ENCODE data around the gene MRPS12. TPM values are rescaled to one million over a fixed set of nuclear protein-coding genes. Genes with fewer than 3 reads are reported as not detected.

MRPS12 gene
- total and polyA plus RNA-seq, 9 of the 15 experiments (the other 6 are each of a cell fraction or from before 2014, with no cell fraction given): 8.1 to 174 (median 52.0) TPM

- TF ChIP-seq NKRF (IDR thresholded peaks at IDR 0.05; ENCODE audit: borderline replicate concordance): peak; percentile 36; the same call in 1 of the 2 replicates
- TF ChIP-seq KDM1A (IDR thresholded peaks at IDR 0.05): peak; percentile 28 to 81; a peak in 2 of 4 replicates
- TF ChIP-seq STAT5B (CRISPR knock-in tag; IDR thresholded peaks at IDR 0.05): no peak
- peak in 1 of 2 experiments; percentile 39; a peak in 2 of 4 replicates for TF ChIP-seq MNT (conservative IDR thresholded peaks at IDR 0.05)
- TF ChIP-seq ETV6 (IDR thresholded peaks at IDR 0.05; ENCODE audit: borderline replicate concordance in 1 of 2, low read depth in 2 of 2, low read length in 1 of 2): no peak
- no peak for TF ChIP-seq ETV6 (CRISPR knock-in tag; IDR thresholded peaks at IDR 0.05; ENCODE audit: borderline replicate concordance)
- TF ChIP-seq CBX8 (IDR thresholded peaks at IDR 0.05; ENCODE audit: borderline replicate concordance, extremely low read depth, low read depth, low read length, poor library complexity, severe bottlenecking): no peak
- peak; percentile 69 for TF ChIP-seq HDAC2 (IDR thresholded peaks at IDR 0.05)
- TF ChIP-seq POLR3A (IDR thresholded peaks at IDR 0.05; ENCODE audit: borderline replicate concordance, extremely low read depth, insufficient read depth, insufficient read length): no peak
- no peak for TF ChIP-seq SNRNP70 (optimal IDR thresholded peaks at IDR 0.05; ENCODE audit: low read depth, low read length)
- TF ChIP-seq SMARCE1 (IDR thresholded peaks at IDR 0.05): no peak
- no peak for TF ChIP-seq NFIX (CRISPR knock-in tag; IDR thresholded peaks at IDR 0.05; ENCODE audit: low read depth)
- peak; percentile 52; the same call in 1 of the 2 replicates for TF ChIP-seq CREM (IDR thresholded peaks at IDR 0.05; ENCODE audit: low read depth)
- no peak for TF ChIP-seq NR2C2 (CRISPR knock-in tag; IDR thresholded peaks at IDR 0.05)
- TF ChIP-seq NR2C2 (tag; IDR thresholded peaks at IDR 0.05): peak; percentile 94
- no peak for TF ChIP-seq MAX (CRISPR knock-in tag; IDR thresholded peaks at IDR 0.05)
- TF ChIP-seq ETV1 (tag; conservative IDR thresholded peaks at IDR 0.05; ENCODE audit: low read depth): no peak
- peak; percentile 6 for TF ChIP-seq TBP (optimal IDR thresholded peaks at IDR 0.05; ENCODE audit: low read depth, low read length)
- no peak for TF ChIP-seq RBM39 (optimal IDR thresholded peaks at IDR 0.05; ENCODE audit: low read depth, low read length)
- no peak for TF ChIP-seq THRAP3 (IDR thresholded peaks at IDR 0.05; ENCODE audit: borderline replicate concordance)
- no peak for TF ChIP-seq MCM2 (IDR thresholded peaks at IDR 0.05; ENCODE audit: low read depth)
- TF ChIP-seq EWSR1 (IDR thresholded peaks at IDR 0.05; ENCODE audit: borderline replicate concordance, low read depth, partially characterized antibody): no peak
- no peak for TF ChIP-seq KHSRP (IDR thresholded peaks at IDR 0.05)
- 0 out of 2 replicates have a peak, but pooled peaks have one; percentile 35 for TF ChIP-seq ZFP91 (CRISPR knock-in tag; IDR thresholded peaks at IDR 0.05)
- no peak for TF ChIP-seq CHCHD3 (CRISPR knock-in tag; IDR thresholded peaks at IDR 0.05)
- no peak for TF ChIP-seq ZNF232 (CRISPR knock-in tag; IDR thresholded peaks at IDR 0.05)
Measured at GRCh38 chr19:38900202-38900629, 30.5 kb upstream of the MRPS12 start (continued).
